ENCODE measurements around the gene CYP46A1. TPM values are rescaled to one million over a fixed set of nuclear protein-coding genes. Genes with fewer than 3 reads are reported as not detected.
"Not testable (repeated sequence)": the region's sequence is repeated elsewhere in the genome, so short reads cannot be mapped to it uniquely, and the experiment has no call there.

CYP46A1 gene
- total and polyA plus RNA-seq, 2 experiments from 2014 or later = 0.47 to 1.7 TPM

DNA sequence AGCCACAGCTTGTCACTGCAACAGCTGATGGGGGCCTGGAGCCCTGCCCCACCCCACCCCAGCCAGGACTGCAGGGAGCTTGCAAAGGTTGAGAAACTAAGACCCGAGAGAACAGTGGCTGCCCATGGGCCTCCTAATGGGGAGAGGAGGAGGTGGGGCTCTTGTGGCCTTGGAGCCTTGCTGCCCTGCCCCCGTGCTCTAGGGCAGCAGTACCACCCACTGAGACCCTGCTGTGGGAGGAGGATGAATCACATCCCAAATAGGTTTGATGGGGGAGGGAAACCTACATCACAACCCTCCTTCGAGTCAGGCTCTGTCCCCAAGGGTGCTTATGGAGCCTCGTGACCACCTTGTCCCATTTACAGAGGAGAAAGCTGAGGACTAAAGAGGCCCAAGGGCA is 23.3 kb upstream of the CYP46A1 start:
- WGBS (ENCODE audit: low lambda C conversion rate, missing lambda C conversion rate) = 67% methylated on average over 4 of the region's 4 CpGs
- Histone ChIP-seq H3K9me3 (ENCODE audit: low read depth) (no peaks in the 10 kb centered on the region), H3K36me3 (replicated peaks; ENCODE audit: insufficient read depth, low read depth) (no peaks in the 10 kb centered on the region), H3K4me1 (ENCODE audit: insufficient read depth) (peaks cover 17% of the 10 kb centered on the region), H3K9me2 (replicated peaks; ENCODE audit: insufficient read depth) (no peaks in the 10 kb centered on the region), H2AFZ (no peak overlapping the region), H3K4me2 (no peak overlapping the region), H3K27ac (no peak overlapping the region), H4K20me1 (ENCODE audit: insufficient read depth, poor library complexity, severe bottlenecking) (no peaks in the 10 kb centered on the region), H3K4me3 (no peak overlapping the region), H3K27me3 (peaks cover 11% of the 10 kb centered on the region), H3K79me2 (no peaks in the 10 kb centered on the region)
- no peak for TF ChIP-seq EZH2 (IDR thresholded peaks at IDR 0.05; ENCODE audit: borderline replicate concordance)
- no peak for TF ChIP-seq CTCF (IDR thresholded peaks at IDR 0.05; ENCODE audit: poor library complexity)
- TF ChIP-seq EZH2phosphoT487 (IDR thresholded peaks at IDR 0.05; ENCODE audit: low read depth, severe bottlenecking, unreplicated experiment) = no peak
- DNase-seq (ENCODE audit: low spot score) = no peak

DNA sequence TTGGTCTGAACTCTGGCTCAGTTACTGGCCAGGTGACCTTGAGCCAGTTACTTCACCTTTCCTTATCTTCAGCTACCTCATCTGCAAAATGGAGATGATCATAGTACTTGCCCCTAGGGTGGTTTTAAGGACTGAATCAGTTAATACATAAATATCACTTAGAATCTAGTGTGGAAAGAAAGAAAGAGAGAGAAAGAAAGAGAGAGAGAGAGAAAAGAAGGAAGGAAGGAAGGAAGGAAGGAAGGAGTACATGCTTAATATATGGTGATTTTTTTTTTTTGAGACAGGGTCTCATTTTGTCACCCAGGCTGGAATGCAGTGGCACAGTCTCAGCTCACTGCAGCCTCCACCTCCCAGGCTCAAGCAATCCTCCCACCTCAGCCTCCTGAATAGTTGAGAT is 22.9 kb upstream of the CYP46A1 start:
- H4K20me1 ChIP-seq (ENCODE audit: insufficient read depth, poor library complexity, severe bottlenecking); H2AFZ ChIP-seq; H3K36me3 ChIP-seq (replicated peaks; ENCODE audit: insufficient read depth, low read depth); DNase-seq (ENCODE audit: low spot score); H3K27ac ChIP-seq; H3K9me3 ChIP-seq (ENCODE audit: low read depth); H3K79me2 ChIP-seq; H3K9me2 ChIP-seq (replicated peaks; ENCODE audit: insufficient read depth); H3K4me3 ChIP-seq; H3K4me2 ChIP-seq: not testable (repeated sequence)
- Histone ChIP-seq H3K4me1 (ENCODE audit: insufficient read depth) (peaks cover 17% of the 10 kb centered on the region), H3K27me3 (peaks cover 11% of the 10 kb centered on the region)

GRCh38 chr14:99662846-99663245 is 21.3 kb upstream of the CYP46A1 start:
- Histone ChIP-seq H3K4me1 (ENCODE audit: insufficient read depth) (peaks cover 17% of the 10 kb centered on the region), H3K4me3 (no peak overlapping the region), H3K79me2 (no peaks in the 10 kb centered on the region), H3K9me3 (ENCODE audit: low read depth) (no peaks in the 10 kb centered on the region), H3K36me3 (replicated peaks; ENCODE audit: insufficient read depth, low read depth) (no peaks in the 10 kb centered on the region), H3K4me2 (no peak overlapping the region), H3K27me3 (peaks cover 11% of the 10 kb centered on the region), H3K27ac (no peak overlapping the region), H2AFZ (no peak overlapping the region), H4K20me1 (ENCODE audit: insufficient read depth, poor library complexity, severe bottlenecking) (no peaks in the 10 kb centered on the region), H3K9me2 (replicated peaks; ENCODE audit: insufficient read depth) (no peaks in the 10 kb centered on the region)
- 91% methylated on average over 10 of the region's 10 CpGs for WGBS (ENCODE audit: low lambda C conversion rate, missing lambda C conversion rate)
- no peak for DNase-seq (ENCODE audit: low spot score)
- TF ChIP-seq CTCF (IDR thresholded peaks at IDR 0.05; ENCODE audit: poor library complexity) = no peak
- no peak for TF ChIP-seq EZH2 (IDR thresholded peaks at IDR 0.05; ENCODE audit: borderline replicate concordance)
- no peak for TF ChIP-seq EZH2phosphoT487 (IDR thresholded peaks at IDR 0.05; ENCODE audit: low read depth, severe bottlenecking, unreplicated experiment)

DNA sequence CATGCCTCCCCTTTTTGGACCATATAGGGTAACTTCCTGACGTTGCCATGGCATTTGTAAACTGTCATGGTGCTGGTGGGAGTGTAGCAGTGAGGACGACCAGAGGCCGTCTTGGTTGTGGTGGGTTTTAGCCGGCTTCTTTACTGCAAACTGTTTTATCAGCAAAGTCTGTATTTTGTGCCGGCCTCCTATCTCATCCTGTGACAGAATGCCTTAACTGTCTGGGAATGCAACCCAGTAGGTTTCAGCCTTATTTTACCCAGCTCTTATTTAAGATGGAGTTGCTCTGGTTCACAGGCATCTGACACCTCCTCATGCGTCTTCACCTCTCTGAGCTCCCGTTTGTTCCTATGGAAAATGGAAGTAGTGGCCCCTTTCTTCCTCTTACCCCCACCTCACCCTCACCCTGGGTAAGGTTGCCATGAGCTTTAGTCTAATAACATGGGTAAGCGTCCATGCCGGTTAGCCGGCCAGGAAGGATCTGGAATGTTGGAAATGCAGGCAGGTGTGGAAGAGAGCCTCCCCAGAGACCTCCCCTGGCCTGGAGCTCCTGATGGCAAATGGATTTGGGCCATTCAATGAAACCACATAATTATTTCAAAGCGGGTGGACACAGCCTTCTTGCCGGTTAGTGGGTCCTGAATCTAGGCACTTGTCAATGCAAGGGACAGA is 20.6 kb upstream of the CYP46A1 start:
- H4K20me1 ChIP-seq (ENCODE audit: insufficient read depth, poor library complexity, severe bottlenecking) = no peaks in the 10 kb centered on the region
- 55% methylated on average over 12 of the region's 12 CpGs for WGBS (ENCODE audit: low lambda C conversion rate, missing lambda C conversion rate)
- no peak for DNase-seq (ENCODE audit: low spot score)
- no peaks in the 10 kb centered on the region for H3K79me2 ChIP-seq
- peak overlapping the region; percentile 48 for H3K27ac ChIP-seq
- no peak overlapping the region for H2AFZ ChIP-seq
- no peaks in the 10 kb centered on the region for H3K9me2 ChIP-seq (replicated peaks; ENCODE audit: insufficient read depth)
- no peaks in the 10 kb centered on the region for H3K9me3 ChIP-seq (ENCODE audit: low read depth)
- no peak overlapping the region for H3K4me3 ChIP-seq
- no peaks in the 10 kb centered on the region for H3K36me3 ChIP-seq (replicated peaks; ENCODE audit: insufficient read depth, low read depth)
- peaks cover 11% of the 10 kb centered on the region for H3K27me3 ChIP-seq
- peaks cover 17% of the 10 kb centered on the region for H3K4me1 ChIP-seq (ENCODE audit: insufficient read depth)
- H3K4me2 ChIP-seq = no peak overlapping the region
- no peak for TF ChIP-seq EZH2phosphoT487 (IDR thresholded peaks at IDR 0.05; ENCODE audit: low read depth, severe bottlenecking, unreplicated experiment)
- TF ChIP-seq CTCF (IDR thresholded peaks at IDR 0.05; ENCODE audit: poor library complexity) = no peak
- no peak for TF ChIP-seq EZH2 (IDR thresholded peaks at IDR 0.05; ENCODE audit: borderline replicate concordance)

Measured in hepatocyte (in vitro differentiated cells).